NCI-H82 treated with DMSO at 0.1 percent for 48 hours (cell line): ENCODE results near the gene CXCL16.
"Not testable (repeated sequence)": the region's sequence is repeated elsewhere in the genome, so short reads cannot be mapped to it uniquely, and the experiment has no call there.

ENCODE experiments used
- DNase-seq: peaks from one replicate; lab custom pipeline; 2025; ENCODE audit not compliant: unreplicated experiment; lab: John Stamatoyannopoulos, UW

Gene CXCL16

DNA sequence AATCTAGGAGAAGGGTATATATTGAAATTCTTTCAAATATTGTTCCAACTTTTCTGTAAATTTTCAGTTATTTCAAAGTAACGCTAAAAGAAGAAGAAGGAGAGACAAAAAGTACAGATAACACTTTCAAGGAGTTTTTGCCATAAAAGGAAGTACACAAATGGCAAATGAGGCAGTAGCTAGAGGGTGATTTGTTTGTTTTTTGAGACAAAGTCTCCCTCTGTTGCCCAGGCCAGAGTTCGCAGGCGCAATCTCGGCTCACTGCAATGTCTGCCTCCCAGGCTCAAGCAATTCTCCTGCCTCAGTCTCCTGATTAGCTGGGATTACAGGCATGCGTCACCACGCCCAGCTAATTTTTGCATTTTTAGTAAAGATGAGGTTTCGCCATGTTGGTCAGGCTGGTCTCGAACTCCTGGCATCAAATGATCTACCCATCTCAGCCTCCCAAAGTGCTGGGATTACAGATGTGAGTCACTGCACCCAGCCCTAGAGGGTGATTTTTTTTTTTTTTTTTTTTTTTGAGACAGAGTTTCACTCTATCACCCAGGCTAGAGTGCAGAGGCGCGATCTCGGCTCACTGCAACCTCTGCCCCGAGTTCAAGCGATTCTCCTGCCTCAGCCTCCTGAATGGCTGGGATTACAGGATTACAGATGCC, 40.2 kb downstream of the CXCL16 start:
- not testable (repeated sequence) for DNase-seq

DNA sequence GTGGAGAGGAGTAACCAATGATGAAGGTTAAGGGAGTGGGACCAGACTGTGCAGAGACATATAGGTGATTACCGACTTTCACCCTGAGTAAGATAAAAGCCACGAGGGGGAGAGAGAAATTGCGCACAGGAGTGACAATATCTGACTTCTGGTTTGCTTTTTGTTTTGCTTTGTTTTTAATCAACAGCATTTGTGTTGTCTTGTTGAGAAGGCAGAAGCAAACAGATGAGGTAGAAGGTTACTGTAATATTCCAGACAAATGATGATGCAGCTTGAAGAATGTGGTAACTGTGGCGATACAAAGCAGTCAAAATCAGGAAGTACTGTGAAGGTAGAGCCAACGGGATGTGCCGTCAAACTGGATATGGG, 43.3 kb downstream of the CXCL16 start:
- DNase-seq: no peak

GRCh38 chr17:4693416-4693815, 46.3 kb downstream of the CXCL16 start:
- no peak for DNase-seq

- no peak for DNase-seq
Observed at GRCh38 chr17:4691686-4692085, 48.0 kb downstream of the CXCL16 start.

DNA sequence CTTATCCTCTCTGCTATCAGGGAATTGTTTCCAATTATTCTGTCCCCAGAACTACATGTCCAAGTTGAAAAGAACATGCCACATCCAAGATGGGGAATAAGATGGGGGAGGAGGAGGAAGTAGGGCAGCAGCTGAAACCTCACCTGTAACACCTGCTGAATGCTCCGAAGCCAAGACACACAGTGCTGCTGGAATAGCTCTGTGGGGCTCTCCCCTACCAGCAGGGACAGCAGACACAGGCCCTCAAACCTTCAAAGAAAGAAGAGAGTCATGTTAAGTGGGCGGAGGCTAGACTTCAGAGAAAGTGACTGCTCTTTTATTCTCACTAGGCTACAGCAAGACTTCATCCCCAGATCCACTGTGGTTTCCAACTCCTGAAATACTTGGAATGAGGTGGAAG, 49.0 kb downstream of the CXCL16 start:
- no peak for DNase-seq

GRCh38 chr17:4689872-4690271, 49.9 kb downstream of the CXCL16 start:
- DNase-seq: not testable (repeated sequence)

DNA sequence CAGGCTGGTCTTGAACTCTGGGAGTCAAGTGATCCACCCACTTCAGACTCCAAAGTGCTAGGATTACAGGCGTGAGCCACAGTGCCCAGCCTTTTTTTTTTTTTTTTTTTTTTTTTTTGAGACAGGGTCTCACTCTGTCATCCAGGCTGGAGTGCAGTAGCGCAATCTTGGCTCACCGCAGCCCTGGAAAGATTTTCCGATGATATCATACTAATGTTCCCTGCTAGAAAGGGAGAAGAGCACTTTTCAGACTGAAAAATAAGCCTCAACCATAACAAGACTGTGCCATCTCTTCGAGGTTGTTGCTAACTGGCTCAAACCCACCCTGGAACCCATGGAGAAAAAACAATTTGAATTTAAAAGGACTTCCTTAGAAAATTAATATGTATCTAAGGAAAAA, 56.0 kb downstream of the CXCL16 start:
- DNase-seq: not testable (repeated sequence)
